ENCODE measurements around the gene PDE9A.

PDE9A gene

DNA sequence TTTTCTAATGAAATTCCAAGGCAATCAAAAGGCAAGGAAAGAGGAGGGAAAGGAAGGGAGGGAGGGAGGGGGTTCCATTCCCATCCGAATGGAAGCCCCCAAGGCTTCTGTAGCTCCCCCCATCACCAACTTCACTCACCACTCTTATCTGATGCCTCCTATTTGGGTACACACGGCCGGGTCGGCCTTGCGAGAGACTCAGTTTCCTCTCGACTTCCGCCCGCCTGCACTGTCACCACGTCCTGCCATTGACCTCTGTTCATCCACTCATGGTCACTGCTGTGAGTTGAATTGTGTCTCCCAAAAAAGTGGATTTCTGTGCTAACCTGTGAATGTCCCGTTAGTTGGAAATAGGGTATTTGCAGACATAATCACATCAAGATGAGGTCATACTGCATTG lies 11.2 kb downstream of the PDE9A start:
- POLR2A ChIA-PET = no interaction called here
- CTCF ChIA-PET = no interaction called here
- TF ChIP-seq FOXA1 (IDR thresholded peaks at IDR 0.05) (no peak), L3MBTL2 (conservative IDR thresholded peaks at IDR 0.05) (no peak), HDGF (IDR thresholded peaks at IDR 0.05; ENCODE audit: borderline replicate concordance) (no peak), BHLHE40 (IDR thresholded peaks at IDR 0.05; ENCODE audit: borderline replicate concordance) (no peak), SP1 (IDR thresholded peaks at IDR 0.05) (no peak), ELF4 (IDR thresholded peaks at IDR 0.05) (no peak), NFRKB (IDR thresholded peaks at IDR 0.05) (no peak), CTBP1 (IDR thresholded peaks at IDR 0.05; ENCODE audit: borderline replicate concordance) (no peak), SUZ12 (IDR thresholded peaks at IDR 0.05) (no peak), FOXK2 (IDR thresholded peaks at IDR 0.05) (no peak), TARDBP (IDR thresholded peaks at IDR 0.05) (no peak)
- TF ChIP-seq, protein P1, sequence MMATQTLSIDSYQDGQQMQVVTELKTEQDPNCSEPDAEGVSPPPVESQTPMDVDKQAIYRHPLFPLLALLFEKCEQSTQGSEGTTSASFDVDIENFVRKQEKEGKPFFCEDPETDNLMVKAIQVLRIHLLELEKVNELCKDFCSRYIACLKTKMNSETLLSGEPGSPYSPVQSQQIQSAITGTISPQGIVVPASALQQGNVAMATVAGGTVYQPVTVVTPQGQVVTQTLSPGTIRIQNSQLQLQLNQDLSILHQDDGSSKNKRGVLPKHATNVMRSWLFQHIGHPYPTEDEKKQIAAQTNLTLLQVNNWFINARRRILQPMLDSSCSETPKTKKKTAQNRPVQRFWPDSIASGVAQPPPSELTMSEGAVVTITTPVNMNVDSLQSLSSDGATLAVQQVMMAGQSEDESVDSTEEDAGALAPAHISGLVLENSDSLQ (IDR thresholded peaks at IDR 0.05) = no peak
- no peak for DNase-seq (ENCODE audit: extremely low spot score)

DNA sequence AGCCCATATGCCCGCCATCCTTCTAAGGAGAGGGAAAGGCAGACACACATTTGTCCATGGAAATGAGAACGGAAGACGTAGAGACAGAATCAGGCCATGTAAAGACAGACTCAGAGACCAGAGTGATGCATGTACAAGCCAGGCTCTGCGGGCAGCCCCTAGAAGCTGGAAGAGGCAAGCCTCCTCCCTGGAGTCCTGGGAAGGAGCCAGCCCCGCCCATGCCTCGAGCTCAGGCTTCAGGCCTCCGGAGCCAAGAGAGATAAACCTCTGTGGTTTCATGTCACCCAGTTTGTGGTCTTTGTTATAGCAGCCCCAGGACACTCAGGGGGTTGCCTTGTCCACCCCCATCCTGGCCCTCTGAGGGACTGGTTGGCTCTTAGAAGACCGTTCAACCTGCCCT lies 11.6 kb downstream of the PDE9A start:
- ChIA-PET CTCF (no interaction called here), POLR2A (no interaction called here)
- TF ChIP-seq ARNT (IDR thresholded peaks at IDR 0.05) (no peak), BHLHE40 (IDR thresholded peaks at IDR 0.05; ENCODE audit: borderline replicate concordance) (no peak), L3MBTL2 (conservative IDR thresholded peaks at IDR 0.05) (no peak), FOXA1 (IDR thresholded peaks at IDR 0.05) (no peak), SUZ12 (IDR thresholded peaks at IDR 0.05) (no peak)
- DNase-seq (ENCODE audit: extremely low spot score) = no peak

DNA sequence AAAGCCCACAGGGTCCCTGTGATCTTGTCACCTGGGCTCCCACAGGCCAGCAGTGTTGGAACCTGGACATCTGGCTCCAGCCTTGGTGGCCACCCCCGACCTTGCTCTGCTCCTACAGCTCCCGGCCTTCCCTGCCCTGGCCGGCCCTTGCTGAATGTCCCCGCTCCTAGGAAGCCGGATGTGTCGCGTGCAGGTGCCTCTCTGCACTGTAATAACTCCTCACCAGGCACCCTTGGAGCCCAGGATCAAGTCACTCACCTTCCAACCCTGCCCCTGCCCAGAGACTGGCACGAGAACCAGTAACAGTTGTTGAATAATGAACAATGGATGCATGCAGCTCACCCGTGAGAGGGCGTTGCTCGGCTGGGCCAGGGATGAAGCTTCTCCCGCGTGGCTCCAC lies 12.1 kb downstream of the PDE9A start:
- ChIA-PET POLR2A (no interaction called here), CTCF (no interaction called here)
- TF ChIP-seq CTBP1 (IDR thresholded peaks at IDR 0.05; ENCODE audit: borderline replicate concordance) (no peak), SP1 (IDR thresholded peaks at IDR 0.05) (no peak), LEF1 (IDR thresholded peaks at IDR 0.05; ENCODE audit: borderline replicate concordance) (no peak), FOXM1 (IDR thresholded peaks at IDR 0.05; ENCODE audit: borderline replicate concordance) (no peak), L3MBTL2 (conservative IDR thresholded peaks at IDR 0.05) (no peak), ELF4 (IDR thresholded peaks at IDR 0.05) (no peak)
- DNase-seq (ENCODE audit: extremely low spot score) = no peak

DNA sequence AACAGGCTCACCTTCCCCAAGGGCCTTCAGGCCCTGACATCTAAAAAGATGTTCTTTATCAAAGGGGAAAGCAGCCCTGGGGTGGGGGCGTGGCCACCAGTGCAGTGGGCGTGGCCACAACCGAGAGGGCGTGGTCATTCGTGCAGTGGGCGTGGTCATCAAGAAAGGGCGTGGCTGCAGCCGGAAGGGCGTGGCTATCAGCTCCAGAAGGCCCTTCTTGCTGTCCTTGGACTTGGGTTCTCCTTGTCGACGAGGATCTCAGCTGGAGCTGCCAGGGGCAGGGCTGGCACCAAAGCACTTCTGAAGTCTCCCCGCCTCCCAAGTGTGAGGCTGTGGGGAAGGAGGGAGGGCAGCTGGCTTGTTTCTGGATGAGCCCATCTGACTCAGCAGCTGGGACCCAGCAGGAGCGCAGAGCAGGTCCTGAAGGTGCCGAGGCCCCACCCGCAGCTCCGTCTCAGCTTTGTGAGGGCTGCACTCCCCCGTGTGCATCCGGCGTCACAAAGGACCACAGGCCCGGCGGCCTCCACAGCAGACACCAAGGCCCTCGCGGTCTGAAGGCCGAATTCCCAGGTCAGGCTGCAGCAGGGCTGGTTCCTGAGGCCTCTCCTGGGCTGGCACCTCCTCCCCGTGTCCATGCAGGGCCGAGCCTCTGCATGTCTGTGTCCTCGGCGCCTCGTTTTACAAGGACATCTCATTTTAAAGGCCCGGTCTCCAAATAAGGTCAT lies 12.8 kb downstream of the PDE9A start:
- TF ChIP-seq L3MBTL2 (conservative IDR thresholded peaks at IDR 0.05) (no peak), LEF1 (IDR thresholded peaks at IDR 0.05; ENCODE audit: borderline replicate concordance) (no peak), FOXM1 (IDR thresholded peaks at IDR 0.05; ENCODE audit: borderline replicate concordance) (no peak), SP1 (IDR thresholded peaks at IDR 0.05) (peak; percentile 49; the same call in 1 of the 2 replicates), ELF4 (IDR thresholded peaks at IDR 0.05) (no peak), ZNF384 (IDR thresholded peaks at IDR 0.05) (no peak)
- TF ChIP-seq, protein P1 (IDR thresholded peaks at IDR 0.05) = no peak
- POLR2A ChIA-PET = no interaction called here
- DNase-seq (ENCODE audit: extremely low spot score) = peak; percentile 83

DNA sequence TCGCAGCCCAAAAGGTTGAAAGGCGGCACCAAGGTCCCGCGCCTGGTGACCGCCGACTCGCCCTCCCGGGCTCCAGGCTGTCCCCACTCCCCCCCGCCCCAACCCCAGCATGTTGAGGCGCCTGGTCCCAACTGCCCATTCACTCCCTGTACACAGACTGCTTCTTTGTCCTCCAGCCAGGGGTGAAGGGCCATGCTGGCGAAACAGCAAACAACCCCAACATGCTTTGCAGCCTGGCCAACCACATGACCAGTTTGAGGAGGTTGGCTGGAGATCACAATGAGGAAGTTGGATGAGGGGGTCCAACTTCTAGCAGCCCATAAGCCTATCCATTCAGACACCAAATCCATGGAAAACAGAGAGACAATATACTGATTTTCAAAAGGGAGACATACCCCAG lies 13.5 kb downstream of the PDE9A start:
- POLR2A ChIA-PET = no interaction called here
- DNase-seq (ENCODE audit: extremely low spot score) = no peak
- TF ChIP-seq ARNT (IDR thresholded peaks at IDR 0.05) (no peak), FOXM1 (IDR thresholded peaks at IDR 0.05; ENCODE audit: borderline replicate concordance) (no peak), FOXA1 (IDR thresholded peaks at IDR 0.05) (no peak), TARDBP (IDR thresholded peaks at IDR 0.05) (no peak), ZNF384 (IDR thresholded peaks at IDR 0.05) (no peak)
- CTCF ChIA-PET = no interaction called here

More for the DNA sequence above, 12.8 kb downstream of the PDE9A start:
- CTCF ChIA-PET = no interaction called here

DNA sequence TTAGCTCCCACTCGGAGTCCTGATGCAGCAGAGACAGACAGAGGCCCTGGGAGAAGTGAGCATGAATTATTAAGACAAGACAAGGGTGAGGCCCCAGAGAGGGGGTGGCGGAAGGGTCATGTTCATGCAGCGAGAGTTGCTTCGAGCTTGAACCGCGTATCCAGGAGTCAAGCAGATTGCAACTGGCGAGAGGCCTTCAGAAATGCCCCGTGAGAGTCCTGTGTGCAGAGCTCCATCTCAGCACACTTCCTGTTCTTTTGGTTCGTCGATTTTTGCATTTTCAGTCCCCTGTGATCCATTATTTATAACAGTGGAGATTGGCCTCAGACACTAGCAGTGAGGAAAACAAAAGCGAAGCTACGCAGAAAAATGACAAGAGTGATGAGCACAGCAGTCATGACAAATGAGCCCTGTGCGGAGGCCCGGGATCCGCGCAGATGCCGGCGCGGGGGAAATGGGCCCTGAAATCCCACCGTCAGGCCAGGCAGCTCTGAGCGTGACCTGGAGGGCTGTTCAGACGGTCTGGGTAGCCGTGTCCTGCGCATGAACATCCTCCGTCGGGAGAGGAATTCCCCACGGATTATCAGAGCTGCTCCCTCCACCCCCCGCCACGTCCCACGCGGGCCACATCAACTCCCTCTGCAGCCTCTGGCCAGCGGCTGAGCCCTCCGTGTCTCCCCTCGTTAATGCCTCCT lies 15.0 kb downstream of the PDE9A start:
- POLR2A ChIA-PET = no interaction called here
- DNase-seq (ENCODE audit: extremely low spot score) = no peak
- TF ChIP-seq FOXA1 (IDR thresholded peaks at IDR 0.05) = no peak
- no peak for TF ChIP-seq FOXM1 (IDR thresholded peaks at IDR 0.05; ENCODE audit: borderline replicate concordance)
- TF ChIP-seq L3MBTL2 (conservative IDR thresholded peaks at IDR 0.05) = no peak
- no peak for TF ChIP-seq HDGF (IDR thresholded peaks at IDR 0.05; ENCODE audit: borderline replicate concordance)
- no peak for TF ChIP-seq BHLHE40 (IDR thresholded peaks at IDR 0.05; ENCODE audit: borderline replicate concordance)
- TF ChIP-seq ARNT (IDR thresholded peaks at IDR 0.05) = no peak
- no peak for TF ChIP-seq FOXK2 (IDR thresholded peaks at IDR 0.05)
- TF ChIP-seq SP1 (IDR thresholded peaks at IDR 0.05) = no peak
- TF ChIP-seq SUZ12 (IDR thresholded peaks at IDR 0.05) = no peak
- TF ChIP-seq, protein P1 (IDR thresholded peaks at IDR 0.05) = no peak
- no peak for TF ChIP-seq LEF1 (IDR thresholded peaks at IDR 0.05; ENCODE audit: borderline replicate concordance)
- no peak for TF ChIP-seq TARDBP (IDR thresholded peaks at IDR 0.05)
- TF ChIP-seq CTBP1 (IDR thresholded peaks at IDR 0.05; ENCODE audit: borderline replicate concordance) = no peak
- TF ChIP-seq ZNF384 (IDR thresholded peaks at IDR 0.05) = no peak
- no peak for TF ChIP-seq ELF4 (IDR thresholded peaks at IDR 0.05)
- TF ChIP-seq NFRKB (IDR thresholded peaks at IDR 0.05) = no peak
- CTCF ChIA-PET = interaction anchor here (1.0 kb wide), 1 partner anchor 76 kb away, joined by 5 read pairs; no protein-coding TSS in a partner anchor
